Measurements from ENCODE around the gene PALS1. TPM values are rescaled to one million over a fixed set of nuclear protein-coding genes. Genes with fewer than 3 reads are reported as not detected.

The PALS1 gene
- total and polyA plus RNA-seq, 5 donors from 2014 or later, result 1.4 to 9.0 (median 1.8) TPM

GRCh38 chr14:67260965-67261364, 19.7 kb downstream of the PALS1 start:
- no peaks in the 10 kb centered on the region for H3K9me3 Mint-ChIP-seq
- H3K27me3 Mint-ChIP-seq, result no peaks in the 10 kb centered on the region
- Histone ChIP-seq H3K27ac (ENCODE audit: insufficient read depth, low read length, poor library complexity, severe bottlenecking) (no peak overlapping the region), H3K36me3 (ENCODE audit: control insufficient read depth, insufficient read depth, low read length) (no peaks in the 10 kb centered on the region), H3K27me3 (ENCODE audit: control insufficient read depth, insufficient read depth, low read length) (no peaks in the 10 kb centered on the region), H3K4me3 (ENCODE audit: low read depth, low read length) (no peak overlapping the region), H3K9me3 (ENCODE audit: control insufficient read depth in 2 of 2, low read length in 2 of 2) (no peaks in the 10 kb centered on the region), H3K4me1 (ENCODE audit: control insufficient read depth, insufficient read depth, low read length, poor library complexity, severe bottlenecking) (no peaks in the 10 kb centered on the region)
- no peak for DNase-seq
- ATAC-seq (ENCODE audit: low read depth in 2 of 2), result no peak
- peaks cover 4 to 21% (median 12%) of the 10 kb centered on the region in 4 donors for H3K4me1 Mint-ChIP-seq
- H3K27ac Mint-ChIP-seq, result no peak overlapping the region
- H3K36me3 Mint-ChIP-seq, result peaks cover 15% of the 10 kb centered on the region
- peak overlapping the region in 1 of 4 donors; percentile 71 for H3K4me3 Mint-ChIP-seq

GRCh38 chr14:67263499-67264149, 22.4 kb downstream of the PALS1 start:
- Histone ChIP-seq H3K27me3 (ENCODE audit: control insufficient read depth, insufficient read depth, low read length) (no peaks in the 10 kb centered on the region), H3K4me1 (ENCODE audit: control insufficient read depth, insufficient read depth, low read length, poor library complexity, severe bottlenecking) (no peaks in the 10 kb centered on the region), H3K27ac (ENCODE audit: insufficient read depth, low read length, poor library complexity, severe bottlenecking) (no peak overlapping the region), H3K9me3 (ENCODE audit: control insufficient read depth in 2 of 2, low read length in 2 of 2) (no peaks in the 10 kb centered on the region), H3K36me3 (ENCODE audit: control insufficient read depth, insufficient read depth, low read length) (no peaks in the 10 kb centered on the region), H3K4me3 (ENCODE audit: low read depth, low read length) (no peak overlapping the region)
- DNase-seq (no peak), ATAC-seq (ENCODE audit: low read depth in 2 of 2) (no peak)
- peaks cover 4 to 23% (median 21%) of the 10 kb centered on the region in 4 donors for H3K4me1 Mint-ChIP-seq
- no peaks in the 10 kb centered on the region for H3K9me3 Mint-ChIP-seq
- peaks cover 9% of the 10 kb centered on the region for H3K36me3 Mint-ChIP-seq
- no peak overlapping the region for H3K4me3 Mint-ChIP-seq
- H3K27ac Mint-ChIP-seq, result no peak overlapping the region
- H3K27me3 Mint-ChIP-seq, result no peaks in the 10 kb centered on the region

- H3K4me3 Mint-ChIP-seq, result no peak overlapping the region
- no peaks in the 10 kb centered on the region for H3K9me3 Mint-ChIP-seq
- H3K36me3 ChIP-seq (ENCODE audit: control insufficient read depth, insufficient read depth, low read length), result no peaks in the 10 kb centered on the region
- no peaks in the 10 kb centered on the region for H3K4me1 ChIP-seq (ENCODE audit: control insufficient read depth, insufficient read depth, low read length, poor library complexity, severe bottlenecking)
- H3K27me3 ChIP-seq (ENCODE audit: control insufficient read depth, insufficient read depth, low read length), result no peaks in the 10 kb centered on the region
- no peak overlapping the region for H3K4me3 ChIP-seq (ENCODE audit: low read depth, low read length)
- peaks cover 17 to 28% (median 23%) of the 10 kb centered on the region in 4 donors for H3K4me1 Mint-ChIP-seq
- no peaks in the 10 kb centered on the region for H3K27me3 Mint-ChIP-seq
- peaks cover 7% of the 10 kb centered on the region for H3K36me3 Mint-ChIP-seq
- H3K27ac Mint-ChIP-seq, result no peak overlapping the region
- ATAC-seq (ENCODE audit: low read depth in 2 of 2) (no peak), DNase-seq (no peak)
- H3K9me3 ChIP-seq (ENCODE audit: control insufficient read depth in 2 of 2, low read length in 2 of 2), result no peaks in the 10 kb centered on the region
- no peak overlapping the region for H3K27ac ChIP-seq (ENCODE audit: insufficient read depth, low read length, poor library complexity, severe bottlenecking)
Observed at GRCh38 chr14:67265131-67265530, 23.9 kb downstream of the PALS1 start.

GRCh38 chr14:67267576-67268328, 26.5 kb downstream of the PALS1 start:
- Mint-ChIP-seq H3K36me3 (peaks cover 13% of the 10 kb centered on the region), H3K4me1 (peaks cover 20 to 30% (median 23%) of the 10 kb centered on the region in 4 donors), H3K27me3 (no peaks in the 10 kb centered on the region), H3K4me3 (no peak overlapping the region), H3K9me3 (peaks cover 0 to 1% (median 0%) of the 10 kb centered on the region in 7 donors), H3K27ac (no peak overlapping the region)
- Histone ChIP-seq H3K27me3 (ENCODE audit: control insufficient read depth, insufficient read depth, low read length) (no peaks in the 10 kb centered on the region), H3K9me3 (ENCODE audit: control insufficient read depth in 2 of 2, low read length in 2 of 2) (no peaks in the 10 kb centered on the region), H3K4me3 (ENCODE audit: low read depth, low read length) (no peak overlapping the region), H3K4me1 (ENCODE audit: control insufficient read depth, insufficient read depth, low read length, poor library complexity, severe bottlenecking) (no peaks in the 10 kb centered on the region), H3K36me3 (ENCODE audit: control insufficient read depth, insufficient read depth, low read length) (no peaks in the 10 kb centered on the region), H3K27ac (ENCODE audit: insufficient read depth, low read length, poor library complexity, severe bottlenecking) (no peak overlapping the region)
- ATAC-seq (ENCODE audit: low read depth in 2 of 2) (no peak), DNase-seq (no peak)

- peaks cover 0 to 2% (median 0%) of the 10 kb centered on the region in 7 donors for H3K9me3 Mint-ChIP-seq
- peaks cover 17 to 25% (median 23%) of the 10 kb centered on the region in 4 donors for H3K4me1 Mint-ChIP-seq
- no peaks in the 10 kb centered on the region for H3K27me3 Mint-ChIP-seq
- Histone ChIP-seq H3K9me3 (ENCODE audit: control insufficient read depth in 2 of 2, low read length in 2 of 2) (no peaks in the 10 kb centered on the region), H3K4me3 (ENCODE audit: low read depth, low read length) (no peak overlapping the region), H3K4me1 (ENCODE audit: control insufficient read depth, insufficient read depth, low read length, poor library complexity, severe bottlenecking) (no peaks in the 10 kb centered on the region), H3K27me3 (ENCODE audit: control insufficient read depth, insufficient read depth, low read length) (no peaks in the 10 kb centered on the region), H3K36me3 (ENCODE audit: control insufficient read depth, insufficient read depth, low read length) (no peaks in the 10 kb centered on the region), H3K27ac (ENCODE audit: insufficient read depth, low read length, poor library complexity, severe bottlenecking) (no peak overlapping the region)
- H3K27ac Mint-ChIP-seq, result no peak overlapping the region
- H3K4me3 Mint-ChIP-seq, result no peak overlapping the region
- peaks cover 17% of the 10 kb centered on the region for H3K36me3 Mint-ChIP-seq
- DNase-seq (peak in 1 of 3 donors; percentile 13), ATAC-seq (ENCODE audit: low read depth in 2 of 2) (no peak)
Observed at GRCh38 chr14:67268426-67269150, 27.4 kb downstream of the PALS1 start.

- Histone ChIP-seq H3K4me1 (ENCODE audit: control insufficient read depth, insufficient read depth, low read length, poor library complexity, severe bottlenecking) (no peaks in the 10 kb centered on the region), H3K4me3 (ENCODE audit: low read depth, low read length) (no peak overlapping the region), H3K9me3 (ENCODE audit: control insufficient read depth in 2 of 2, low read length in 2 of 2) (no peaks in the 10 kb centered on the region), H3K27me3 (ENCODE audit: control insufficient read depth, insufficient read depth, low read length) (no peaks in the 10 kb centered on the region), H3K27ac (ENCODE audit: insufficient read depth, low read length, poor library complexity, severe bottlenecking) (no peak overlapping the region), H3K36me3 (ENCODE audit: control insufficient read depth, insufficient read depth, low read length) (no peaks in the 10 kb centered on the region)
- H3K27me3 Mint-ChIP-seq, result no peaks in the 10 kb centered on the region
- ATAC-seq (ENCODE audit: low read depth in 2 of 2) (no peak), DNase-seq (no peak)
- H3K9me3 Mint-ChIP-seq, result peaks cover 0 to 5% (median 0%) of the 10 kb centered on the region in 7 donors
- H3K4me3 Mint-ChIP-seq, result no peak overlapping the region
- no peak overlapping the region for H3K27ac Mint-ChIP-seq
- peaks cover 20% of the 10 kb centered on the region for H3K36me3 Mint-ChIP-seq
- peaks cover 17 to 23% (median 22%) of the 10 kb centered on the region in 4 donors for H3K4me1 Mint-ChIP-seq
Observed at GRCh38 chr14:67269298-67270060, 28.2 kb downstream of the PALS1 start.

GRCh38 chr14:67270145-67270753, 29.0 kb downstream of the PALS1 start:
- H3K9me3 Mint-ChIP-seq, result peaks cover 0 to 5% (median 0%) of the 10 kb centered on the region in 7 donors
- peaks cover 14 to 19% (median 18%) of the 10 kb centered on the region in 4 donors for H3K4me1 Mint-ChIP-seq
- H3K27me3 ChIP-seq (ENCODE audit: control insufficient read depth, insufficient read depth, low read length), result no peaks in the 10 kb centered on the region
- no peaks in the 10 kb centered on the region for H3K4me1 ChIP-seq (ENCODE audit: control insufficient read depth, insufficient read depth, low read length, poor library complexity, severe bottlenecking)
- H3K27ac Mint-ChIP-seq, result no peak overlapping the region
- H3K4me3 ChIP-seq (ENCODE audit: low read depth, low read length), result no peak overlapping the region
- no peak overlapping the region for H3K4me3 Mint-ChIP-seq
- H3K27me3 Mint-ChIP-seq, result no peaks in the 10 kb centered on the region
- no peaks in the 10 kb centered on the region for H3K36me3 ChIP-seq (ENCODE audit: control insufficient read depth, insufficient read depth, low read length)
- no peak overlapping the region for H3K27ac ChIP-seq (ENCODE audit: insufficient read depth, low read length, poor library complexity, severe bottlenecking)
- peaks cover 20% of the 10 kb centered on the region for H3K36me3 Mint-ChIP-seq
- no peaks in the 10 kb centered on the region for H3K9me3 ChIP-seq (ENCODE audit: control insufficient read depth in 2 of 2, low read length in 2 of 2)
- ATAC-seq (ENCODE audit: low read depth in 2 of 2), result no peak
- DNase-seq, result no peak
